GM12875 (cell line): ENCODE results near the gene ECI1.

Experiments
- H3K4me3 ChIP-seq: one replicate; pipeline ENCODE4 v1.5.1; 2011; ENCODE audit warnings: low read depth, low read length, control low read depth
- TF ChIP-seq, protein P1 (sequence below): IDR thresholded peaks from 2 replicates; pipeline ENCODE4 v1.5.1; 2011; ENCODE audit warnings: low read depth, mild to moderate bottlenecking, control low read depth, inconsistent platforms, low read length, moderate library complexity, borderline replicate concordance; ENCODE audit not compliant: insufficient read depth

Gene ECI1

DNA sequence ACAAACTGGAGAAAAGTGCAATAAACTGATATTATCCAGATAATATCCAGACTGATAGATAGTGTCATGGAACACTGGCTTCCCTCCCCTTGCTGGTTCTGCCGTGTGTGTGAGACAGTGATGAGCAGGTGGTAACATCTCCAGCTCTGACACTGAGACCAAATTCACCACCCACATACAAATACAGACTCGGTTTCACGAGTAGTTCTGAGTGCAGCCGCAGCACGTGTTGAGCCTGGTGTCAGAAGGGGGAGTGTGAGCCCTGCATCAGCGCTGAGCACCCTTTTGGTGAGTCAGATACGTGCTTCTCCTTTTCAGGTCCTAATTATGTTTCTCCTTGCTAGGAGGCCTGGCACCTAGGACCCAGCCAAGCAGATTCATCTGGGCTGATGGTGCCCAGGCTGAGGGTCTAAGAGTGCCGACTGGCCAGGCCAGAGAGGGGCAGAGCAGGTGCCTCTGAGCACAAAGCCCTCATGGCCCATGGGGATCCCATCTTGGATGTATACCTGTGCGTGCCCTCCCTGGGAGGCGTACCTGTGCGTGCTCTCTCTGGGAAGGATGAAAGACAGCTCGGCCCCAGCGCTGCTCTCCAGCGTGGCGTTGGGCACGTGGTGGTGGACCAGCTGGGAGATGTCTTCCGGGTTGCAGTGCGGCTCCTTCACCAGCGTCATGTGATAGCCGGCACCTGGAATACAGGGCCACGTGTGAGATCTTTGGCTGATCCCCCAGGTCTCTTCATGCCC lies 43.8 kb upstream of the ECI1 start:
- TF ChIP-seq, protein P1, sequence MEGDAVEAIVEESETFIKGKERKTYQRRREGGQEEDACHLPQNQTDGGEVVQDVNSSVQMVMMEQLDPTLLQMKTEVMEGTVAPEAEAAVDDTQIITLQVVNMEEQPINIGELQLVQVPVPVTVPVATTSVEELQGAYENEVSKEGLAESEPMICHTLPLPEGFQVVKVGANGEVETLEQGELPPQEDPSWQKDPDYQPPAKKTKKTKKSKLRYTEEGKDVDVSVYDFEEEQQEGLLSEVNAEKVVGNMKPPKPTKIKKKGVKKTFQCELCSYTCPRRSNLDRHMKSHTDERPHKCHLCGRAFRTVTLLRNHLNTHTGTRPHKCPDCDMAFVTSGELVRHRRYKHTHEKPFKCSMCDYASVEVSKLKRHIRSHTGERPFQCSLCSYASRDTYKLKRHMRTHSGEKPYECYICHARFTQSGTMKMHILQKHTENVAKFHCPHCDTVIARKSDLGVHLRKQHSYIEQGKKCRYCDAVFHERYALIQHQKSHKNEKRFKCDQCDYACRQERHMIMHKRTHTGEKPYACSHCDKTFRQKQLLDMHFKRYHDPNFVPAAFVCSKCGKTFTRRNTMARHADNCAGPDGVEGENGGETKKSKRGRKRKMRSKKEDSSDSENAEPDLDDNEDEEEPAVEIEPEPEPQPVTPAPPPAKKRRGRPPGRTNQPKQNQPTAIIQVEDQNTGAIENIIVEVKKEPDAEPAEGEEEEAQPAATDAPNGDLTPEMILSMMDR, result no peak

DNA sequence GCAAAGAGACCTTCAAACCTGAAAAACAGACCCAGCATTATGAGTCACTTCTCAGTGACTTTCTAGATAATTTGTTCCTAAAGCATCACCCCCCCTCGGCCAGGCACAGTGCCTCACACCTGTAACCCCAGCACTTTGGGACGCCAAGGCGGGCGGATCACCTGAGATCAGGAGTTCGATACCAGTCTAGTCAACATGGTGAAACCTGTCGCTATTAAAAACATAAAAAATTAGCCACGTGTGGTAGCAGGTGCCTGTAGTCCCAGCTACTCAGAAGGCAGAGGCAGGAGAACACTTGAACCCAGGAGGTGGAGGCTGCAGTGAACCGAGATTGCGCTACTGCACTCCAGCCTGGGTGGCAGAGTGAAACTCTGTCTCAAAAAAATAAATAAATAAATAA lies 40.8 kb upstream of the ECI1 start:
- no peak overlapping the region for H3K4me3 ChIP-seq
- TF ChIP-seq, protein P1, result no peak

More for the DNA sequence above, 43.8 kb upstream of the ECI1 start:
- H3K4me3 ChIP-seq, result no peak overlapping the region

DNA sequence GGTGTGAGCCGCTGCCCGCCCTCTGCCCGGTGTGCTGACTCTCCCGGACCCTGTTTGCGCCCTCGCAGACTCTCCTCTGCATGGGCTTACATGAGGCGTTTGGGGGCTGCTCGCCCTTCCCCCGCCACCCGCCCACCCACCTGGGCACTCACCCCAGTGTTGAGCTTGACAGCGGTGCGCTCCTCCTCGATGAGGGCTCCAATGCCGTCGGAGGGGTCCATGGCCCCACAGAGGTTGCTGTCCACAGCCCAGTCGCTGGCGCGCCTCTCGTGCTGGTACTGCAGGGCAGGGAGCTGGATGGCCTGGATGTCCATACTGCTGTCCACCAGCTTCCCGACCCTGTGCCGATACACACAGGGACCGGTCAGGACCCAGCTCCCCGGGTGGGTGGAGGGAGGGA lies 37.9 kb upstream of the ECI1 start:
- H3K4me3 ChIP-seq, result no peak overlapping the region
- TF ChIP-seq, protein P1, result no peak

DNA sequence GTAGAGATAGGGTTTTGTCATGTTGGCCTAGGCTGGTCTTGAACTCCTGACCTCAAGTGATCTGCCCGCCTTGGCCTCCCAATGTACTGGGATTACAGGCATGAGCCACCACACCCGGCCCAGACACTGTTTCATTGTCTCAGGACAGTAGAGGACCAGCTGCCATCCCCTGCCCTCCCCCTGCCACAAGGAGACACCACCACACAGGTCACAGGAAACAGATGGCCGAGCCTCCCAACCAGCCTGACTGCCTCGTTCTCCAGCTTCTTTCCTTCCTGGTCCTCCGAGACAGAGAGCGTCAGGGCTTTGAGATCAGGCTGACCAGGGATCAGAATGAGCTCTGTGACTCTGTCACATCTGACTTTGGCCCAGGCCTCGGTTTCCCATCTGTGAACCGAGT lies 37.3 kb upstream of the ECI1 start:
- TF ChIP-seq, protein P1, result no peak
- H3K4me3 ChIP-seq, result no peak overlapping the region

DNA sequence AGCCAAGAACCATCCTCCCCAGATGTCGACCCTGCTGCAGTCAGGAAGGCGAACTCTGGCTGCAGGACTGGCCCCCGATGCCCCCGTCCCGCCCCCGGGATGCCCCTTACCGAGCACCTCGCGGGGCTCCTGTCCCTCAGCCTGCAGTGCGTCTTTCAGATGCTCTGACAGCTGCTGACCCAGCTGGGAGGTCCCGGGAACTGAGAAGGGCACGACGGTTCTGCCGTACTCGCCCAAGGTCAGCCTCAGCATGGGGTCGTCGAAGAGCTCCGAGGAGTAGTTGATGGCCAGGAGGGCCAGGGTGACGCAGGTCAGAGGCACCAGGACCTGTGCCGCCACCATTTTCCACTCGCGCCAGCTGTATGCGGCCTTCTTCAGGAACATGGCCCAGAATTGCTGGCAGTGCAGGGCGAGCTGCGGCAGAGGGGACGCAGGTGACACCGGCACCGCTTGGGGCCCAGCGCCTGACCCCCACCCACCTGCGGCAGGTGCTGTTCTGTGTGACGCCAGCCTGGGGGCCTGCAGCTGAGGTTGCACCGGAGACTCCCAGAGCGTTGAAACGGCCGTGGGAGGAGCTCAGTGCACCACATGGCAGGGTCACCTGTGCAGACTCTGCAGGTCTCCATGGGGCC lies 36.6 kb upstream of the ECI1 start:
- no peak overlapping the region for H3K4me3 ChIP-seq
- TF ChIP-seq, protein P1, result no peak

DNA sequence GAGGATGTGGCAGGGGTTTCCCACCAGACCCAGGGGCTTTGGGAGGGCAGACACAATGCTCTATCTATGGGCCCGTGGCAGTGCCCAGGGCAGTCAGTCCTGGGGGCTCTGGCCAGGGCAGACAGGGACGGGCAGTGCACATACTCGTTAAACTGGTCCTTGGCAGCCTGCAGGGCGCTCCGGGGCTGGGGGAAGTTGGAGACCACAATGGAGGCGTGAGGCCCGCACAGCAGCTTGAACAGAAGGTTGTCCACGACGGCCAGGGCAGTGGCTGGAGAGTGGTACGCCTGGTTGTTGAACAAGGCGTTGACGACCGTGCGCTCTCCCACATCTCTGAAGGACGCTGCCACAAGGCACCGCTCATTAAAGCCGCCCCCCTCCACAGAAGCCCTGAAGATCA lies 35.2 kb upstream of the ECI1 start:
- TF ChIP-seq, protein P1, result no peak
- H3K4me3 ChIP-seq, result no peak overlapping the region

DNA sequence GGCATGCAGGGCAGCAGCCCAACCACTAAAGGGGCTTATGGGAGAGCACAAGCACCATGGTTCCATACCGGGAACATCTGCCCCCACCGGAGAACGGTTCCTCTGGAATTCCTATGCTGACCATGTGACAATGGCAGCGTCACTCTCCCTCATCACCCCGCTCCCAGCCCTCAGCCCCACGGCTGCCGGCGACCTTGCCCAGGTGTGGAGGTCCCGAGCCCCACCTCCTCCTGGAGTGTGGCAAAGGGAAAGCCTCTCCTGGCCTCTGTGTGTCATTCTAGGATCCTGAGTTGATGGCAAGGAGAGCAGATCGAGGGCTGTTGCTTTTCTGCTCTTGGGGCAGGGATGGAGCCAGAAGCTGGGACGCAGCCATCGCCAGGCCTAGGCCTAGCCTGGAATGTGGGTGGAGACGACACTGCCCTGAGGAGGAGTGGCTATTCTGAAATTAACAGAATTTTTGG lies 34.4 kb upstream of the ECI1 start:
- TF ChIP-seq, protein P1, result no peak

More for the DNA sequence above, 34.4 kb upstream of the ECI1 start:
- H3K4me3 ChIP-seq, result no peak overlapping the region
